ENCODE measurements around the gene SRBD1. TPM values are rescaled to one million over a fixed set of nuclear protein-coding genes. Genes with fewer than 3 reads are reported as not detected.

The SRBD1 gene
- polyA plus RNA-seq, 1 donor (not counting 4 experiments of a cell fraction or from before 2014, with no cell fraction given), result 8.8 TPM

GRCh38 chr2:45617496-45617895 is 6.4 kb upstream of the SRBD1 start:
- Histone ChIP-seq H3K27ac (ENCODE audit: control insufficient read depth, insufficient read depth, low read length) (no peak overlapping the region), H3K9ac (ENCODE audit: control insufficient read depth, extremely low read depth, insufficient read depth, low read length) (no peak overlapping the region), H3K36me3 (ENCODE audit: control insufficient read depth in 2 of 2, extremely low read depth in 1 of 2, insufficient read depth in 2 of 2, low read length in 2 of 2) (no peaks in the 10 kb centered on the region), H4K20me1 (ENCODE audit: control insufficient read depth, extremely low read depth, insufficient read depth, low read length) (no peaks in the 10 kb centered on the region), H3K27me3 (ENCODE audit: control insufficient read depth, extremely low read depth, insufficient read depth, low read length) (no peaks in the 10 kb centered on the region), H3K4me2 (ENCODE audit: control insufficient read depth, extremely low read depth, insufficient read depth, low read depth, low read length) (no peak overlapping the region), H2AFZ (ENCODE audit: control insufficient read depth, low read length) (no peak overlapping the region), H3K79me2 (ENCODE audit: control insufficient read depth, insufficient read depth, low read length) (no peaks in the 10 kb centered on the region), H3K4me3 (ENCODE audit: control insufficient read depth in 2 of 3, extremely low read depth in 1 of 3, insufficient read depth in 2 of 3, low read depth in 1 of 3, low read length in 3 of 3) (no peak overlapping the region), H3K4me1 (ENCODE audit: control insufficient read depth, extremely low read depth, insufficient read depth, low read length) (peaks cover 1% of the 10 kb centered on the region), H3K9me1 (ENCODE audit: control insufficient read depth, extremely low read depth, insufficient read depth, low read length) (no peaks in the 10 kb centered on the region), H3K9me3 (ENCODE audit: control insufficient read depth, low read depth, low read length) (no peaks in the 10 kb centered on the region)
- dilution Hi-C loops (cut with MboI; ENCODE audit: extremely low pct_ligation_motif_present, low sequenced_read_pairs), result no loop called here
- FAIRE-seq, result no peak
- no peak for DNase-seq (ENCODE audit: low read depth, low spot score)
- TF ChIP-seq EZH2 (IDR thresholded peaks at IDR 0.05; ENCODE audit: low read length), result no peak
- TF ChIP-seq CTCF (optimal IDR thresholded peaks at IDR 0.05 in 1 of 3, IDR thresholded peaks at IDR 0.05 in 1 of 3, conservative IDR thresholded peaks at IDR 0.05 in 1 of 3; ENCODE audit: extremely low read depth in 1 of 3, insufficient read depth in 2 of 3, low read length in 3 of 3), result no peak

- Histone ChIP-seq H3K27ac (ENCODE audit: control insufficient read depth, insufficient read depth, low read length) (no peak overlapping the region), H3K4me3 (ENCODE audit: control insufficient read depth in 2 of 3, extremely low read depth in 1 of 3, insufficient read depth in 2 of 3, low read depth in 1 of 3, low read length in 3 of 3) (no peak overlapping the region), H3K4me2 (ENCODE audit: control insufficient read depth, extremely low read depth, insufficient read depth, low read depth, low read length) (no peak overlapping the region), H3K9ac (ENCODE audit: control insufficient read depth, extremely low read depth, insufficient read depth, low read length) (no peak overlapping the region), H3K9me1 (ENCODE audit: control insufficient read depth, extremely low read depth, insufficient read depth, low read length) (no peaks in the 10 kb centered on the region), H3K9me3 (ENCODE audit: control insufficient read depth, low read depth, low read length) (no peaks in the 10 kb centered on the region), H3K4me1 (ENCODE audit: control insufficient read depth, extremely low read depth, insufficient read depth, low read length) (peaks cover 8% of the 10 kb centered on the region), H4K20me1 (ENCODE audit: control insufficient read depth, extremely low read depth, insufficient read depth, low read length) (no peaks in the 10 kb centered on the region), H3K79me2 (ENCODE audit: control insufficient read depth, insufficient read depth, low read length) (no peaks in the 10 kb centered on the region), H3K36me3 (ENCODE audit: control insufficient read depth in 2 of 2, extremely low read depth in 1 of 2, insufficient read depth in 2 of 2, low read length in 2 of 2) (no peaks in the 10 kb centered on the region), H2AFZ (ENCODE audit: control insufficient read depth, low read length) (no peak overlapping the region), H3K27me3 (ENCODE audit: control insufficient read depth, extremely low read depth, insufficient read depth, low read length) (no peaks in the 10 kb centered on the region)
- DNase-seq (ENCODE audit: low read depth, low spot score) (no peak), FAIRE-seq (peak; percentile 44)
- dilution Hi-C loops (cut with MboI; ENCODE audit: extremely low pct_ligation_motif_present, low sequenced_read_pairs), result no loop called here
- no peak for TF ChIP-seq EZH2 (IDR thresholded peaks at IDR 0.05; ENCODE audit: low read length)
- TF ChIP-seq CTCF (optimal IDR thresholded peaks at IDR 0.05 in 1 of 3, IDR thresholded peaks at IDR 0.05 in 1 of 3, conservative IDR thresholded peaks at IDR 0.05 in 1 of 3; ENCODE audit: extremely low read depth in 1 of 3, insufficient read depth in 2 of 3, low read length in 3 of 3), result no peak
Measured at GRCh38 chr2:45616658-45617411, 5.8 kb upstream of the SRBD1 start.
